ENCODE results near the gene UIMC1.

UIMC1 gene

DNA sequence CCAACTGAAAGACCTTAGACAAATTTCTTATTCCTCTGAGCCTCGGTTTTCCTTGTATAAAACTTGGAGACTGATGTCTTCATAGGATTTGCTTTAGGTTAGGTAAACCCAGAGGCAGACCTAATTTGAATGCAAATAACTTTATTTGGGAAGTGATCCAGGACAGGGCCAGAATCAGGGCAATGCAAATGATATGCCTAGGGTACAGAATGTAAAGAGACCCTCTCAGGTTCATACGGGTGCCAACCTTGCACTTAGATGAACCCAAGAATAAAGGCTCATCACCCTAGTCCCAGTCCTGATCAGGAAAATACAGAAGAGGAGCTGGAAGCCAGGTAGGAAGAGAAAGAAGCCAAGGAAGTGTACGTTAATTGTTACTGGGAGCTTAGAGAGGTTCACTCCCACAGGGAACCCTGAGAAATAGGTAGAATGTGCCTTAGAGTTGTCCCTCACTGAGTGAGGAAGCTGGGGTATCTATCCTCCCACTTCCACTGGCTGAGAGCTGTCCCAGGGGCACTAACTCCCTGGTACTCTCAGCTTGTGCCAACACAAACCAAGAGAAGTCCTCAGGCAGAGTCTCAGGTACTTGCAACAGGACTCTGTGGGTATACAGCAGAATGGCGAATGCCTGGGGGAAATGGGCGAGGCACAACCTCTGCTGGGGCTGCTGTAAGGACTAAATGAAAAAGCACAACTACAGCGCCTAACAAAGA is 104.3 kb downstream of the UIMC1 start:
- Histone ChIP-seq H3K36me3 (ENCODE audit: control insufficient read depth, insufficient read depth, low read length, severe bottlenecking) (peaks cover 54% of the 10 kb centered on the region), H3K4me3 (ENCODE audit: low read length) (no peak overlapping the region), H3K27me3 (replicated peaks; ENCODE audit: control insufficient read depth, insufficient read depth, low read length) (peaks cover 5% of the 10 kb centered on the region)

GRCh38 chr5:176901260-176902101 is 105.1 kb downstream of the UIMC1 start:
- Histone ChIP-seq H3K36me3 (ENCODE audit: control insufficient read depth, insufficient read depth, low read length, severe bottlenecking) (peaks cover 46% of the 10 kb centered on the region), H3K9me3 (ENCODE audit: control insufficient read depth, low read length) (no peaks in the 10 kb centered on the region), H3K27me3 (replicated peaks; ENCODE audit: control insufficient read depth, insufficient read depth, low read length) (peaks cover 8% of the 10 kb centered on the region), H3K9ac (ENCODE audit: low read length) (no peak overlapping the region), H3K4me3 (ENCODE audit: low read length) (no peak overlapping the region), H3K4me1 (ENCODE audit: control insufficient read depth, insufficient read depth, low read length) (no peaks in the 10 kb centered on the region)
- no peak for DNase-seq (ENCODE audit: low read depth)

More for the DNA sequence above, 104.3 kb downstream of the UIMC1 start:
- Histone ChIP-seq H3K9me3 (ENCODE audit: control insufficient read depth, low read length) (no peaks in the 10 kb centered on the region), H3K4me1 (ENCODE audit: control insufficient read depth, insufficient read depth, low read length) (no peaks in the 10 kb centered on the region), H3K9ac (ENCODE audit: low read length) (no peak overlapping the region)
- no peak for DNase-seq (ENCODE audit: low read depth)

GRCh38 chr5:176900780-176901204 is 105.8 kb downstream of the UIMC1 start:
- DNase-seq (ENCODE audit: low read depth) = no peak
- no peaks in the 10 kb centered on the region for H3K9me3 ChIP-seq (ENCODE audit: control insufficient read depth, low read length)
- peaks cover 8% of the 10 kb centered on the region for H3K27me3 ChIP-seq (replicated peaks; ENCODE audit: control insufficient read depth, insufficient read depth, low read length)
- H3K4me3 ChIP-seq (ENCODE audit: low read length) = no peak overlapping the region
- H3K9ac ChIP-seq (ENCODE audit: low read length) = no peak overlapping the region
- H3K4me1 ChIP-seq (ENCODE audit: control insufficient read depth, insufficient read depth, low read length) = no peaks in the 10 kb centered on the region
- peaks cover 39% of the 10 kb centered on the region for H3K36me3 ChIP-seq (ENCODE audit: control insufficient read depth, insufficient read depth, low read length, severe bottlenecking)

DNA sequence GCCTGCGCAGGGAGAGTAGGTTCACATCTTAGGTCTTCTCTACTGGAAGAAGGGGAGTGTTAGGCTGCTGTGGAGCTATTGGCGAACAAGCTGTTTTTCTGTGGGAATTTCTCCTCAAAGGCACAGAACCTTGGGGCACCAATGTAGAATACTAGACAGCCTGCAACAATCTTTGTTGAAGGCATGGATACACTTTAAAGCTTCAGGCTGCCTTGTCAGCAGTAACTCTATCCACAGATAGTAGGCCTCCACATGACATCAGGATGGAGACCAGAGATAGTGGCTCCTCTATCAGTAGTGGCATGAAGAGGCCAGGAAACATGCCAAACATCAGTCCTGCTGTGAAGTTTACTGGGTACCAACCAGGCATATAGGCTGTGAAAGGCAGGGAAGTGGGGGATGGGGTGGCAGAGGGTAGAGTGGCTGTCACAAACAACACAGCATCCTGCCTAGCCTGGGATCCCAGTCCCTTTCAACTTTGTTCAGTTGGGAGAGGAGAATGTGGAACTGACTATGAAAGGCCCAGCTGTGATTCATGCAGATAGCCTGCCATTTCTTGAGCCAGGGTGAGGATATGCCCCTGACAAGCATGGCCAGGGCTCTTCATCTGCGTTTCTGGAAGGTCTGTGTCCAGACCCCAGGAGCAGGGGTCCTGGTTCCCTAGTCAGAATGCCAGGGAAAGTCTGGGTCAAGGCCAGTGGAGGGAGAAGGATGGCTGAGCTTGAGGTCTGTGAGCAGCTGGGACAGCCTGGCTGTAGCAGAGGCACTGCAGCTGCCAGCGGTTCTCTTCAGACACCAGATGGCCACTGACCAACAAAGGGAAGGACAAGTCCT is 106.4 kb downstream of the UIMC1 start:
- Histone ChIP-seq H3K27me3 (replicated peaks; ENCODE audit: control insufficient read depth, insufficient read depth, low read length) (peaks cover 8% of the 10 kb centered on the region), H3K36me3 (ENCODE audit: control insufficient read depth, insufficient read depth, low read length, severe bottlenecking) (peaks cover 33% of the 10 kb centered on the region)
- no peak for DNase-seq (ENCODE audit: low read depth)

GRCh38 chr5:176899296-176899891 is 107.2 kb downstream of the UIMC1 start, which contains the start of gene HK3:
TSS of gene HK3 (minus strand) at chr5:176899346. CDS start at chr5:176896159, 3,187 bp downstream.
- no peaks in the 10 kb centered on the region for H3K4me1 ChIP-seq (ENCODE audit: control insufficient read depth, insufficient read depth, low read length)
- no peak within 1 kb of the TSS for H3K9ac ChIP-seq (ENCODE audit: low read length)
- H3K4me3 ChIP-seq (ENCODE audit: low read length) = no peak within 1 kb of the TSS
- H3K36me3 ChIP-seq (ENCODE audit: control insufficient read depth, insufficient read depth, low read length, severe bottlenecking) = peaks cover 25% of the 10 kb centered on the region
- no peak for DNase-seq (ENCODE audit: low read depth)
- peaks cover 8% of the 10 kb centered on the region for H3K27me3 ChIP-seq (replicated peaks; ENCODE audit: control insufficient read depth, insufficient read depth, low read length)
- no peaks in the 10 kb centered on the region for H3K9me3 ChIP-seq (ENCODE audit: control insufficient read depth, low read length)

More for the DNA sequence above, 106.4 kb downstream of the UIMC1 start:
- Histone ChIP-seq H3K9ac (ENCODE audit: low read length) (no peak overlapping the region), H3K4me3 (ENCODE audit: low read length) (no peak overlapping the region), H3K4me1 (ENCODE audit: control insufficient read depth, insufficient read depth, low read length) (no peaks in the 10 kb centered on the region), H3K9me3 (ENCODE audit: control insufficient read depth, low read length) (no peaks in the 10 kb centered on the region)

DNA sequence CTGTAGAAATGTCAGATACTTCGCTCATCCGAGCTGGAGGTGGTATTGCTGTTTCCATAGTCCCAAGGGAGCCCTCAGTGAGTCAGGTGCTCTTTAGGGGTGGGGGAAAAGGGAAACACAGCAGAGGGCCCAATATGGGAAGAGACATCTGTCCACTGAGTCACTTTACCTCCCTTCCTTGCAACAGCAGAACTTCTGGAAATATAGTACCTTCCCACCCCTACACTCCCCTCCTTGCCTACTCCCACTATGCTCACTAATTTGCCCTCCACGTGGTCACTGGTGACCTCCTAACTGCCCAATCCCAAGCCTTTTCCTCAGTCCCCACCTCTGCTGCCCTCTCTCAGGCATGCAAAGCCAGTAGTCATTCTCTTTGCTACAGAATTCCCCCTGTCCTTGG is 109.3 kb downstream of the UIMC1 start:
- H3K4me3 ChIP-seq (ENCODE audit: low read length) = no peak overlapping the region
- H3K4me1 ChIP-seq (ENCODE audit: control insufficient read depth, insufficient read depth, low read length) = no peaks in the 10 kb centered on the region
- peaks cover 4% of the 10 kb centered on the region for H3K36me3 ChIP-seq (ENCODE audit: control insufficient read depth, insufficient read depth, low read length, severe bottlenecking)
- no peaks in the 10 kb centered on the region for H3K9me3 ChIP-seq (ENCODE audit: control insufficient read depth, low read length)
- H3K27me3 ChIP-seq (replicated peaks; ENCODE audit: control insufficient read depth, insufficient read depth, low read length) = peaks cover 15% of the 10 kb centered on the region
- no peak overlapping the region for H3K9ac ChIP-seq (ENCODE audit: low read length)
- DNase-seq (ENCODE audit: low read depth) = no peak

DNA sequence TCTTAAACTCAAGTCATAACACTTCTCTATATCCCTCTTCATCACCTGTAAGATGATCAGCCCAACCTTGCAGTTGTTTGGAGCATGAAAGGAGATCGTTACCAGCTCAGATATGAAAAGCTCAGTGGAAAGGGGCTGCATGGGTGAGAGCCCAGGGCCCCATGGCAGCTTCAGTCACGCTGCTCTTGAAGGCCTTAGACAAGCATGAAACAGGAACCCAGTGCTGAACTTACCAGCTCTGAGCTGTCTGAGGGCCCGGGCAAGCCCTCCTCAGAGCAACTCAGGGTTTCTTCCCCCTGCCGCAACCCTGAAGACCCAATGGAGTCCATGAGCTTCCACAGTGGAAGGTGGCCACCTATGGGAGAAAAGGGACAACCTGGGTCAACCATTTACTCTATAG is 110.7 kb downstream of the UIMC1 start:
- DNase-seq (ENCODE audit: low read depth) = no peak
- H3K9ac ChIP-seq (ENCODE audit: low read length) = no peak overlapping the region
- H3K4me3 ChIP-seq (ENCODE audit: low read length) = no peak overlapping the region
- H3K36me3 ChIP-seq (ENCODE audit: control insufficient read depth, insufficient read depth, low read length, severe bottlenecking) = no peaks in the 10 kb centered on the region
- peaks cover 29% of the 10 kb centered on the region for H3K27me3 ChIP-seq (replicated peaks; ENCODE audit: control insufficient read depth, insufficient read depth, low read length)
- no peaks in the 10 kb centered on the region for H3K4me1 ChIP-seq (ENCODE audit: control insufficient read depth, insufficient read depth, low read length)
- no peaks in the 10 kb centered on the region for H3K9me3 ChIP-seq (ENCODE audit: control insufficient read depth, low read length)

DNA sequence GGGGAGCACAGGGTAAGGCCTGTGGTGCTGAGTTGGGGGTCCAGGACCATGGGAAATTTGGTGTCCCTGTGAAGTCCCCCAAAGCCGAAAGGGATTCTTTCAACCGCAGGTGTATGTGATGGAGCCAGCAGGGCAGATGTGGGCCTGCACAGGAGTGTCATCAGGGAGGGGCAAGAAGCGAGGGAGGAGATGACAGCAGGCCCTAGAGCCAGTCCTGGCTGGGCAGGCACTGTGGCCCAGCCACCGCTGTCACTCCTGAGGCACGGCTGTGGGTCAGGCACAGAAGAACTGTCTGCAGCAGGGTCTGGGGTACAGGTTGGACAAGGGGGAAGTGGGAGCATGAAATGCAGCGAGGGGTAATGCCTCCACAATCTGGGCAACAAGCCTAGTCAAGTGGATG is 112.3 kb downstream of the UIMC1 start:
- H3K9me3 ChIP-seq (ENCODE audit: control insufficient read depth, low read length) = no peaks in the 10 kb centered on the region
- no peaks in the 10 kb centered on the region for H3K4me1 ChIP-seq (ENCODE audit: control insufficient read depth, insufficient read depth, low read length)
- H3K9ac ChIP-seq (ENCODE audit: low read length) = no peak overlapping the region
- H3K27me3 ChIP-seq (replicated peaks; ENCODE audit: control insufficient read depth, insufficient read depth, low read length) = peaks cover 40% of the 10 kb centered on the region
- H3K4me3 ChIP-seq (ENCODE audit: low read length) = no peak overlapping the region
- DNase-seq (ENCODE audit: low read depth) = no peak
- H3K36me3 ChIP-seq (ENCODE audit: control insufficient read depth, insufficient read depth, low read length, severe bottlenecking) = no peaks in the 10 kb centered on the region

GRCh38 chr5:176892663-176893062 is 113.9 kb downstream of the UIMC1 start:
- Histone ChIP-seq H3K4me1 (ENCODE audit: control insufficient read depth, insufficient read depth, low read length) (no peaks in the 10 kb centered on the region), H3K36me3 (ENCODE audit: control insufficient read depth, insufficient read depth, low read length, severe bottlenecking) (no peaks in the 10 kb centered on the region), H3K9me3 (ENCODE audit: control insufficient read depth, low read length) (no peaks in the 10 kb centered on the region), H3K4me3 (ENCODE audit: low read length) (no peak overlapping the region), H3K27me3 (replicated peaks; ENCODE audit: control insufficient read depth, insufficient read depth, low read length) (peaks cover 52% of the 10 kb centered on the region), H3K9ac (ENCODE audit: low read length) (no peak overlapping the region)
- DNase-seq (ENCODE audit: low read depth) = no peak

DNA sequence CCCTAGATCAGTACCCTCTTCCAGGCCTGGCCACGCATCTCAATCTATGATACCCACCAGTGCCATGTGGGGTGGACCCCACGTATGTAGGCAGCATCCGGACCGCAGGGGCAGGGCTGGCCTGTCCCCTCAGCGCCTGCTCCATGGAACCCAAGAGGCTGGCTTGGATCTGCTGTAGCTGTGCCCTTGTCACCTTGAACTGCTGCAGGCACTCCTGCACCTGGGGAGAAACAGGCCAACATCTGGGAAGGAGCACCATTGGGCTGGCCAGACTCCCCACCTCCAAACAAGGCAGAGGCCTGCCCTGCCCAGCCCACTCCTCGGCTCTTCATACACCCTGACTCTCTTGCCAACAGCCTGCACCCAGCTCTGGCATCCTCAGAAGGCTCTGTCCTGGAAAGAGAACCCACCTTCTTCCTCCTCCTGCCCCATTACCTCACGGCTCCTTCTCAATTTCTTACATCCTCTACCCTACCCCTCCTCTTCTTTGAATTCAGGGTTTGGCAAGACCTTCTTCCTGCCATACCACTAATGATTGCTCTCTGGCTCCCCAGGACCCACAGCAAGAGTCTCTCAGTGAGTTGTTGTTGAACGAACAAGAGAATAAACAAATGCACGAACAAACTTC is 115.1 kb downstream of the UIMC1 start:
- no peaks in the 10 kb centered on the region for H3K4me1 ChIP-seq (ENCODE audit: control insufficient read depth, insufficient read depth, low read length)
- peaks cover 48% of the 10 kb centered on the region for H3K27me3 ChIP-seq (replicated peaks; ENCODE audit: control insufficient read depth, insufficient read depth, low read length)
- no peak for DNase-seq (ENCODE audit: low read depth)
- no peaks in the 10 kb centered on the region for H3K36me3 ChIP-seq (ENCODE audit: control insufficient read depth, insufficient read depth, low read length, severe bottlenecking)
- no peaks in the 10 kb centered on the region for H3K9me3 ChIP-seq (ENCODE audit: control insufficient read depth, low read length)
- no peak overlapping the region for H3K9ac ChIP-seq (ENCODE audit: low read length)
- no peak overlapping the region for H3K4me3 ChIP-seq (ENCODE audit: low read length)

Data from adipocyte (in vitro differentiated cells).